NCI-H82 (cell line): ENCODE measurements around the gene PLIN3.
A peak's percentile ranks its signal among the peaks of the same experiment; 100 is the strongest.
"Not testable (repeated sequence)": the region's sequence is repeated elsewhere in the genome, so short reads cannot be mapped to it uniquely, and the experiment has no call there.

Source experiments
- DNase-seq: peaks from one replicate; lab custom pipeline; 2025; lab: John Stamatoyannopoulos, UW

The PLIN3 gene

GRCh38 chr19:4845975-4846374 is 21.5 kb downstream of the PLIN3 start:
- not testable (repeated sequence) for DNase-seq

DNA sequence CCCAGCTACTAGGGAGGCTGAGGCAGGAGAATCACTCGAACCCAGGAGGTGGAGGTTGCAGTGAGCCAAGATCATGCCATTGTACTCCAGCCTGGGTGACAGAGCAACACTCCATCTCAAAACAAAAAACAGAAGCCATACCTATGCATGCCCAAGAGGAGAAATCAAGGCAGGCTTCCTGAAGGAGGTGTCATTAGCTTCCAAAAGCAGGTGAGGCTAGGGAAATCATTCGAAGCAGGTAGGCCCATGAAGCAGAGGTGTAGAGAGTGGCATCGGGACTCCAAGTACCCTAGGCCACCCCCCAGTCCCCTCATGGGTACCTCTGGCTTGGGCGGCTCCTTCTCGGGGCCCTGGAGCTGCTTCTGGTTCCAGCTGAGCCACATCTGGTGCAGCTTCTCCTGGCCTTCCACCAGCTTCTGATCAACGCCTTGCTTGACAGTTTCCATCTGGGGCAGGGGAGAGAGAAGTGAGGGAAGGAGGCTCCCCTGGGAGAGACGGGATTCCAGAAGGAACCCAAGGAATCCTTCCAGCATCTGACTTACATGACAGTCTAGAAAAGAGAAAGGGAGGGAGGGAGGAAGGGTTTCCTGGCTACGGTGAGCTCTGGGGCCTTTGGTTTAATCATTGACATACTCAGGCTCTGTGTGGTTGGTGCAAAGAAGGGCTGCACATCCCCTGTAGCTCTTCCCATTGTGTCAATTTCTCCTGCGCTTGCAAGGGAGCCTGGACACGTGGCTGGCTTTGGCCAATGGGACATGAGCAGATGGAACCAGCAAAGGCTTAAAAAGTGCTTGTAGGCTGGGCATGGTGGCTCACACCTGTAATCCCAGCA is 22.9 kb downstream of the PLIN3 start:
- DNase-seq: no peak

GRCh38 chr19:4843647-4843965 is 23.9 kb downstream of the PLIN3 start:
- no peak for DNase-seq

DNA sequence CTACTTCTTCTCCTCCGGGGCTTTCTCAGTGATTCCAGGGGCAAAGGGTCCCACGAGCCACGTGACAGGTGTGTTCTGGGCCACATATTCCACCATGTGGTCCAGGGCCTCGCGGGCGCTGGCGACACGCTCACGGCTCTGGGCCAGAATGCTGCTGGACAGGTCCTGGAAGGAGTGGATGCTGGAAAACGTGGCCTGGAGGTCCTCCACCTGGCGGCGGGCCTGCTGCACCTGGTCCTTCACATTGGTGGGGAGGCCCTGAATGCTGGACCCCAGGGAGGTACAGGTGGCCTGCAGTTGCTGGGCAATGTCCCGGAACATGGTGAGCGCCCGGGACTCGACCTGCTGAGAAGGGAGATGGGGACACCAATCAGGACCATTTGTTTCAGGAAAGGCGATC is 28.3 kb downstream of the PLIN3 start:
- no peak for DNase-seq

DNA sequence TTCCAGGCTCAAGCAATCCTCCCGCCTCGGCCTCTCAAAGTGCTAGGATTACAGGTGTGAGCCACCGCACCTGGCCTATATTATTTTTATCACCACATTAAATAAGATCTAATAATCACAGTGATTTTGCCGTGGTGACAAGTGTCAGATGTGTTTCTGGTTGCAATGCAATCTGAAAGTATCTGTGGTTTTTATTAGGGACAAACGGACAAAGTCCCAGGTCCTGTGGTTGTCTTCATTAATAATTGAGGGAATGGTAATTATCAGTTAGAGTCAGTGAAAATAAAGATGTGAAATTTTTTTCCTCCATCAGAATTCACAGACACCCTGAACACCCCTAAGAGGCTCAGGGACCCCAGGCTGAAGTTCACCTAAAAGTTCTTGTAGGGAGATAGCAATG is 34.7 kb downstream of the PLIN3 start:
- no peak for DNase-seq

DNA sequence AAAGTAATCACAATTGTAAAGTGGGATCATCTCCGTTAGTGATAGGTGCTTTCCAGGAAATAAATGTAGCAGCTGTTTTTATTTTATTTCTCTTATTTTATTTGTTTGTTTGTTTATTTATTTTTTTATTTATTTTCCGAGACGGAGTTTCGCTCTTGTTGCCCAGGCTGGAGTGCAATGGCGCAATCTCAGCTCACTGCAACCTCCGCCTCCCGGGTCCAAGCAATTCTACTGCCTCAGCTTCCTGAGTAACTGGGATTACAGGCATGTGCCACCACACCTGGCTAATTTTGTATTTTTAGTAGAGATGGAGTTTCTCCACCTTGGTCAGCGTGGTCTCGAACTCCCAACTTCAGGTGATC is 35.5 kb downstream of the PLIN3 start:
- DNase-seq: not testable (repeated sequence)

- peak; percentile 10 for DNase-seq
Observed at GRCh38 chr19:4831304-4831978, 36.0 kb downstream of the PLIN3 start, which contains the start of gene TICAM1. TICAM1 (minus strand) TSS chr19:4831712; CDS start chr19:4818377, 13,335 bp downstream.

DNA sequence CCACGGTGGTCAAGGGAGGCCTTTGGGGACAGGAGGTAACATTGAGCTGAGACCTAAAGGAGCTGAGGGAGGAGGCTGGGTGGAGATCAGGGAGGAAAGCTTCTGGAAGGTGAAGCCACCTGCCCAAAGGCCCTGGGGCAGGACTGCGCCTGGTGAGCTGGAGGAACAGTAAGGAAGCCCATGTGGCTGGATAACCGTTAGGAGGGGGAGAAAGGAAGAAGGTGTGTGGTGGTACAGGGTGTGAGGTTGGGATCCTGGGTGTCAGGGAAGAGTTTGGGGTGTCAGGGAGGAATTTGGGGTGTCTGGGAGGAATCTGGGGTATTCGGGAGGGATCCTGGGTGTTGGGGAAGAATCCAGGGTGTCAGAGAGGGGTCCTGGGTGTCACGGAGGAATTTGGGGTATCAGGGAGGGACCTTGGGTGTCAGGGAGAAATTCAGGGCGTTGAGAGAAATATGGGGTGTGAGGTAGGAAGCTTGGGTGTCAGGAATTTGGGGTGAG is 36.6 kb downstream of the PLIN3 start:
- DNase-seq: no peak

- no peak for DNase-seq
Observed at GRCh38 chr19:4830332-4830731, 37.1 kb downstream of the PLIN3 start.

DNA sequence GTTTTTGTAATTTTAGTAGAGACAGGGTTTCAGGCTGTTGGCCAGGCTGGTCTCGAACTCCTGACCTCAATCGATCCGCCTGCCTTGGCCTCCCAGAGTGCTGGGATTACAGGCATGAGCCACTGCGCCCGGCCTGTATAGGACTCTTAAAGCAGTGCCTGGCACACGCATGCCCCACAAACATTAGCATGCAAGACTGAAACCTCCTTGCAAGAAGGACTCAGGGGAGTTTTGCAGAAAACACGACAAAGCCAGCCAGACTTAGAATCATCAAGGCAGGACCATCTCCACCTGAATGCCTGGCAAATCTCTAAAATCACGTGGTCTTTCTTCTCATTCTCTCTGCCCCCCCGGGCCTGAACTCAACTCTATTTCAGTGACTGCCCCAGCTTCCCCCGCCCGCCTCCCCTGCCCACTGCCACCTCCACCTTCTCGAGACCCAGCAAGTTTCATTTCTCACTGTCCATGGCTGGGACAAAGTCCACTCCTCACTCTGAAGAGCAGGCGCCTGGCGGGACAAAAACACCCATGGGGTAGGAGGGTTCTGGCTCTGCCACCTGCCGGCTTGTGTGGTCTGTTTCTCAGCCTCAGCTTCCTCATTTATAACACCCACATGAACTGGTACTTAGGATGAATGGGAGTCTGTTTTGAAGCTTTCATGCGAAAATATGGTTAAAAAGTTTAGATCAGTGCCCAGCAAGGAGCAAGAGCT is 38.3 kb downstream of the PLIN3 start:
- DNase-seq: no peak

DNA sequence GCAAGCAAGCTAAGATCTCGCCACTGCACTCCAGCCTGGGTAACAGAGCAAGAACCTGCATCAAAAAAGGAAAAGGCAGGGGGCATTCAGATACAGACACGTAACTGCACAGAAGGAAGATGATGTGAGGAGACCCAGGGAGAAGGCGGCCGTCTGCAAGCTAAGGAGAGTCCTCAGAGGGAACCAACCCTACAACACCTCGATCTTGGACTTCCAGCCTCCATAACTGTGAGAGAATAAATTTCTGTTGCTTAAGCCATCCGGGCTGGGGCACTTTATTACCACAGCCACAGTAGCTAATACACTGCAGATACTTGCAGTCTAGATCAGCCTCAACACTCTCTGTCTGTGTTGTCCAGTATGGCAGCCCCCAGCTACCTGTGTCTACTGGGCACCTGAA is 43.9 kb downstream of the PLIN3 start:
- no peak for DNase-seq

GRCh38 chr19:4822354-4822753 is 45.1 kb downstream of the PLIN3 start:
- DNase-seq: not testable (repeated sequence)

DNA sequence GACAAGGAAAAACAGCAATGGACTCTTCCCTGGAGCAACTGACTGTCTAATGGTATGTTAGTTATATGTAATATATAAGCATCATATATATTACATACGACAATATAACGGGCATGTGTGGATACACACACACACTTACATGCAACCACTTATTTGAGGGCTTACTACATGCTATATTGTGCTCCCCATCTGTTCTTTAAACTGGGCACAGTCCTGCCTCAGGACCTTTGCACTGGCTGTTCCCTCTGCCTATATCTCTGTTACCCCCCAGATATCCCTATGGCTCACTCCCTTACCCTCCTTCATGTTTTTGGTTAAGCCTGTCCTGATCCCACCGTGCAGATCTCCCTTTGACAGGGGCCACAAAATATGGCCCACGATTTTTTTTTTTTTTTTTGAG is 46.2 kb downstream of the PLIN3 start:
- DNase-seq: no peak

DNA sequence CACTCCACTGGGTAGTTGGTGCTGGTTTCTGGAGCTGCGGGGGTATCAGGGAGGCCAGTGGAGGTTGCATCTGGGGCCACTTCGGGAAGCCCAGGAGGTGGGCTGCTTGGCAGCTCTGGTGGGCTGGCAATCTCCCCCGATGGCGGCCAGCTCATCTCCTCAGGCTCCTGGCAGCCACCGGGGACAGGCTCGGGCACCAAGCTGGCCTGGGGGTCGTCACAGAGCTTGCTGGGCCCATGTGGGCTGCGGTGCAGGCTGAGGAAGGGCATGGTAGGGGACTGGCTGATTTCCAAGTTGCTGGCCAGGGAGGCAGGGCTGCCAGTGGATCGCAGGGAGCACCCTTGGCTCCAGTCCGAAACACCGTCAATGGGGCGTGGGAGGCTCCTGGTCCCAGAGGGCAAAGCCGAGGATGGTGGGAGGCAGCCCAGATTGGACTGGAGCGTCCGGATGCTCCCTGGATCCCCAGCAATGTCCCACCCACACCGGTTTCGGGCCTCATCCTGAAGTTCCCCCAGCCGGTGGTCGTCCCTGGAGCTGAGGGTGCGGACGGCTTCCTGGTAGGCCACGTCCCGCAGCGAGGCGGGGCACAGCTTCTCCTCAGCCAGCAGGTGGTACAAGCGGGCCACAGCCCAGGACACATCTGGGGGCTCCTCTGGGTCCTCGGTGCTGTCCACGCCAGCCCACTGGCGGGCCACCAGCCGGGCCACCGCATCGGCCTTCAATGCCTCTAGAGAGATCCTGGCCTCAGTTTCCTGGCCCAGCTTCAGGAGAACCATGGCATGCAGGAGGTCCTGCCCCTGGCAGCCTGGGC is 49.8 kb downstream of the PLIN3 start:
- no peak for DNase-seq

DNA sequence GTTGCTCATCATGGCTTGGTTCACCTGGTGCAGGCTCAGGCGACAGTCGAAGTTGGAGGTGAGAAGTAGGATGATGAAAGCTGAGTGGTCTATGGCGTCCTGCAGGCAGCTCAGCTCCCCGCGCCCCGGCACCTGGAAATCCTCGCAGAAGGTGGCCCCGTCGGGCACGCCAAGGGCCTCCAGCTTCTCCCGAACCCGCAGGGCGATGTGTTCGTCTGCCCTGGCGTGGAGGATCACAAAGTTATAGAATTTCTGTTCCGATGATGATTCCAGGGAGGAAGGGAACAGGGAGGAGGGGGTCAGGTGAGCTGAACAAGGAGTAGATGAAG is 50.6 kb downstream of the PLIN3 start:
- no peak for DNase-seq

GRCh38 chr19:4816202-4816949 is 51.1 kb downstream of the PLIN3 start:
- DNase-seq: no peak

DNA sequence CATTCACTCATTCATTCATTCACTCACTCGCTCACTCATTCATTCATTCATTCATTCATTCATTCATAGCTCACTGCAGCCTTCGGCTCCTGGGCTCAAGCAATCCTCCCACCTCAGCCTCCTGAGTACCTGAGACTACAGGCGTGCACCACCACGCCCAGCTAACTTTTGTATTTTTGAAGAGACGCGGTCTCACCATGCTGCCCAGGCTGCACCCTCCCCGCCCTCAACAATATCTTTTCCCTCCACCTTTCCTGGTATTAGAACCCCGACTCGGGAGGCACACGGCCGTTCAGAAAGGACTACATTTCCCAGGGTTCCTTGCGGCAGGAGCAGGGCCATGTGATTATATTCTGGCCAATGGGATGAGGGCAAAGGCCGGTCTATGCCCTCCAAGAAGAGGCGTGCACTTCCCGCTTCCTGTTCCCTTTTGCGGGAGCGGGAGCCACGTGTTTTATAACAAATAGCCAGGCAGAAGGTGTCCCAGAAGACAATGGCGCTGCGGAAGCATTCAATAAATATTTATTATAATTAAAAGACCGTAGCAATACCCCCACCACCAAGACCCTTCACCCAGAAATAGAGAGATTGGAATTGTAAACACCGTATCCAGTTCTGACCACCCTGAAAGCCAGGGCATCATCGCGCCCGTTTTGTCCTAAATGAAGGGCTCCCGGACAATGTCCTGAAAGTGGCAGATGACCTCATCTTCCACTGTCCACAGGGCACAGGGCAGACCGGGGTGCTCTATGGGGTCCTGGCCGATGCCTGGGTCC is 51.9 kb downstream of the PLIN3 start:
- peak; percentile 98 for DNase-seq

DNA sequence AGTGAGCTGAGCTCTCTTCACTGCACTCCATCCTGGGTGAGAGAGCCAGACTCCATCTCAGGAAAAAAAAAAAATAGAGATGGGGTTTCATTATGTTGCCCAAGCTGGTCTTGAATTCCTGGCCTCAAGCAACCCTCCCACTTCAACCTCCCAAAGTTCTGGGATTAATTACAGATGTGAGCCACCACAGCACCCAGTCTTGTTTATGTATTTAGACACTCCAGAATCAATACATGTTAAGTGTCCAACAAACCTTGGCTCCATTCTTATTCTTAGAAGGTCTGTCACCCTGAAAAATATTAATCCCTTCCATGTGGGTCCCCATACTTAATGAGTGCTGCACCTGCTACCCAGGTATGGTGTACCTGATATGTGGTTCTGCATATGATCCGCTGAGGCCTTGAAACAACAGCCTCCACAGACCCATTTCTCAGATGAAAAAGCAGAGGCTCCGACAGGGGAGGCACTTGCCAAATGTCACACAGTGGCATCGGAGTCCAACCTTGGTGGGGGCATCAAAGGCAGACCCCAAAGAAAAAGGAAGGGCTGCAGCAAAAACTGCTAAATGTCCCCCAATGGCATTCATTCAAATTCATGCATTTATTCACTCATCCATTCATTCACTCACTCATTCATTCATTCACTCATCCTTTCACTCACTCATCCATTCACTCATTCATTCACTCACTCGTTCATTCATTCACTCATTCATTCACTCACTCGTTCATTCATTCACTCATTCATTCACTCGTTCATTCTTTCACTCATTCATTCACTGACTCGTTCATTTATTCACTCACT is 52.6 kb downstream of the PLIN3 start:
- no peak for DNase-seq

- DNase-seq: peak; percentile 71
Observed at GRCh38 chr19:4811328-4812131, 55.9 kb downstream of the PLIN3 start.
